ENCODE measurements around the gene RNF14.

The RNF14 gene

GRCh38 chr5:141945511-141946051 is 23.3 kb upstream of the RNF14 start:
- no peak overlapping the region for H3K9ac ChIP-seq
- H3K36me3 ChIP-seq = 0 out of 2 replicates have a peak, but pooled peaks cover 2% of the 10 kb centered on the region
- no peaks in the 10 kb centered on the region for H3K9me3 ChIP-seq
- no peak for TF ChIP-seq Cebpa-rat (IDR thresholded peaks at IDR 0.05)
- no peak overlapping the region for H3K4me2 ChIP-seq
- H3K27me3 ChIP-seq = no peaks in the 10 kb centered on the region
- H3K4me3 ChIP-seq = no peak overlapping the region
- H3K4me1 ChIP-seq = peaks cover 43% of the 10 kb centered on the region
- H3K27ac ChIP-seq = no peak overlapping the region
- no peaks in the 10 kb centered on the region for H4K20me1 ChIP-seq

GRCh38 chr5:141947316-141947715 is 21.6 kb upstream of the RNF14 start:
- H3K27ac ChIP-seq = no peak overlapping the region
- H4K20me1 ChIP-seq = no peaks in the 10 kb centered on the region
- H3K27me3 ChIP-seq = no peaks in the 10 kb centered on the region
- no peaks in the 10 kb centered on the region for H3K36me3 ChIP-seq
- H3K9ac ChIP-seq = no peak overlapping the region
- H3K4me2 ChIP-seq = no peak overlapping the region
- peaks cover 43% of the 10 kb centered on the region for H3K4me1 ChIP-seq
- H3K4me3 ChIP-seq = no peak overlapping the region
- H3K9me3 ChIP-seq = no peaks in the 10 kb centered on the region
- no peak for TF ChIP-seq Cebpa-rat (IDR thresholded peaks at IDR 0.05)

- no peak for TF ChIP-seq Cebpa-rat (IDR thresholded peaks at IDR 0.05)
- Histone ChIP-seq H3K27me3 (no peaks in the 10 kb centered on the region), H3K9ac (no peak overlapping the region), H4K20me1 (no peaks in the 10 kb centered on the region), H3K4me3 (no peak overlapping the region), H3K9me3 (no peaks in the 10 kb centered on the region), H3K36me3 (no peaks in the 10 kb centered on the region), H3K4me2 (no peak overlapping the region), H3K27ac (no peak overlapping the region), H3K4me1 (peaks cover 53% of the 10 kb centered on the region)
Observed at GRCh38 chr5:141948812-141949211, 20.1 kb upstream of the RNF14 start.

GRCh38 chr5:141949511-141949910 is 19.4 kb upstream of the RNF14 start:
- no peak for TF ChIP-seq Cebpa-rat (IDR thresholded peaks at IDR 0.05)
- H3K4me2 ChIP-seq = no peak overlapping the region
- H4K20me1 ChIP-seq = no peaks in the 10 kb centered on the region
- no peaks in the 10 kb centered on the region for H3K36me3 ChIP-seq
- H3K4me3 ChIP-seq = no peak overlapping the region
- no peaks in the 10 kb centered on the region for H3K27me3 ChIP-seq
- peaks cover 60% of the 10 kb centered on the region for H3K4me1 ChIP-seq
- no peaks in the 10 kb centered on the region for H3K9me3 ChIP-seq
- H3K27ac ChIP-seq = no peak overlapping the region
- H3K9ac ChIP-seq = no peak overlapping the region

- TF ChIP-seq Cebpa-rat (IDR thresholded peaks at IDR 0.05) = no peak
- H3K9me3 ChIP-seq = no peaks in the 10 kb centered on the region
- no peak overlapping the region for H3K4me3 ChIP-seq
- H3K9ac ChIP-seq = no peak overlapping the region
- H3K36me3 ChIP-seq = no peaks in the 10 kb centered on the region
- H3K4me1 ChIP-seq = peaks cover 57% of the 10 kb centered on the region
- H4K20me1 ChIP-seq = no peaks in the 10 kb centered on the region
- no peak overlapping the region for H3K27ac ChIP-seq
- H3K27me3 ChIP-seq = no peaks in the 10 kb centered on the region
- peak overlapping the region; percentile 78 for H3K4me2 ChIP-seq
Observed at GRCh38 chr5:141950207-141951005, 18.5 kb upstream of the RNF14 start.

GRCh38 chr5:141951332-141951781 is 17.5 kb upstream of the RNF14 start:
- H3K27me3 ChIP-seq = no peaks in the 10 kb centered on the region
- H3K9me3 ChIP-seq = no peaks in the 10 kb centered on the region
- H4K20me1 ChIP-seq = no peaks in the 10 kb centered on the region
- no peak for TF ChIP-seq Cebpa-rat (IDR thresholded peaks at IDR 0.05)
- H3K36me3 ChIP-seq = no peaks in the 10 kb centered on the region
- H3K4me1 ChIP-seq = peaks cover 51% of the 10 kb centered on the region
- H3K4me2 ChIP-seq = peak overlapping the region; percentile 78
- H3K9ac ChIP-seq = peak overlapping the region; percentile 28; the same call in 1 of the 2 replicates
- peak overlapping the region; percentile 42; the same call in 1 of the 2 replicates for H3K27ac ChIP-seq
- H3K4me3 ChIP-seq = no peak overlapping the region

- Histone ChIP-seq H3K4me3 (no peak overlapping the region), H3K9ac (peak overlapping the region; percentile 46; the same call in 1 of the 2 replicates), H4K20me1 (no peaks in the 10 kb centered on the region), H3K36me3 (no peaks in the 10 kb centered on the region), H3K27ac (peak overlapping the region; percentile 45), H3K27me3 (no peaks in the 10 kb centered on the region), H3K4me2 (peak overlapping the region; percentile 78), H3K9me3 (no peaks in the 10 kb centered on the region), H3K4me1 (peaks cover 50% of the 10 kb centered on the region)
- no peak for TF ChIP-seq Cebpa-rat (IDR thresholded peaks at IDR 0.05)
Observed at GRCh38 chr5:141952020-141952419, 16.9 kb upstream of the RNF14 start.

- no peak overlapping the region for H3K4me3 ChIP-seq
Observed at GRCh38 chr5:141954194-141954593, 14.7 kb upstream of the RNF14 start.

GRCh38 chr5:141957367-141957996 is 11.4 kb upstream of the RNF14 start:
- peak overlapping the region; percentile 75 for H3K27ac ChIP-seq
- H3K9me3 ChIP-seq = no peaks in the 10 kb centered on the region
- H4K20me1 ChIP-seq = no peaks in the 10 kb centered on the region
- peak overlapping the region; percentile 67 for H3K9ac ChIP-seq
- peaks cover 67% of the 10 kb centered on the region for H3K4me1 ChIP-seq
- no peaks in the 10 kb centered on the region for H3K27me3 ChIP-seq
- peak; percentile 69; the same call in 1 of the 2 replicates for TF ChIP-seq Cebpa-rat (IDR thresholded peaks at IDR 0.05)
- H3K4me3 ChIP-seq = peak overlapping the region; percentile 29
- no peaks in the 10 kb centered on the region for H3K36me3 ChIP-seq
- peak overlapping the region; percentile 86 for H3K4me2 ChIP-seq

More at GRCh38 chr5:141954194-141954593, 14.7 kb upstream of the RNF14 start:
- Histone ChIP-seq H3K9me3 (no peaks in the 10 kb centered on the region), H3K36me3 (no peaks in the 10 kb centered on the region), H3K27ac (no peak overlapping the region), H4K20me1 (no peaks in the 10 kb centered on the region), H3K4me1 (peaks cover 63% of the 10 kb centered on the region), H3K9ac (no peak overlapping the region), H3K4me2 (peak overlapping the region; percentile 78), H3K27me3 (no peaks in the 10 kb centered on the region)
- TF ChIP-seq Cebpa-rat (IDR thresholded peaks at IDR 0.05) = no peak

GRCh38 chr5:141958113-141958512 is 10.8 kb upstream of the RNF14 start, which contains the start of gene PCDH12:
TSS of gene PCDH12 (minus strand) at chr5:141958202. CDS start at chr5:141957851, 351 bp downstream.
- H3K4me1 ChIP-seq = peaks cover 61% of the 10 kb centered on the region
- H3K36me3 ChIP-seq = no peaks in the 10 kb centered on the region
- peak within 1 kb of the TSS; percentile 67 for H3K9ac ChIP-seq
- no peaks in the 10 kb centered on the region for H3K9me3 ChIP-seq
- peak within 1 kb of the TSS; percentile 75 for H3K27ac ChIP-seq
- peak within 1 kb of the TSS; percentile 86 for H3K4me2 ChIP-seq
- no peaks in the 10 kb centered on the region for H3K27me3 ChIP-seq
- TF ChIP-seq Cebpa-rat (IDR thresholded peaks at IDR 0.05) = no peak
- no peaks in the 10 kb centered on the region for H4K20me1 ChIP-seq
- peak within 1 kb of the TSS; percentile 29 for H3K4me3 ChIP-seq
